ENCODE data around the gene GARS1. TPM values are rescaled to one million over a fixed set of nuclear protein-coding genes. Genes with fewer than 3 reads are reported as not detected.

Gene GARS1
- total and polyA plus RNA-seq, 4 donors: 43.3 to 73.6 (median 67.8) TPM

DNA sequence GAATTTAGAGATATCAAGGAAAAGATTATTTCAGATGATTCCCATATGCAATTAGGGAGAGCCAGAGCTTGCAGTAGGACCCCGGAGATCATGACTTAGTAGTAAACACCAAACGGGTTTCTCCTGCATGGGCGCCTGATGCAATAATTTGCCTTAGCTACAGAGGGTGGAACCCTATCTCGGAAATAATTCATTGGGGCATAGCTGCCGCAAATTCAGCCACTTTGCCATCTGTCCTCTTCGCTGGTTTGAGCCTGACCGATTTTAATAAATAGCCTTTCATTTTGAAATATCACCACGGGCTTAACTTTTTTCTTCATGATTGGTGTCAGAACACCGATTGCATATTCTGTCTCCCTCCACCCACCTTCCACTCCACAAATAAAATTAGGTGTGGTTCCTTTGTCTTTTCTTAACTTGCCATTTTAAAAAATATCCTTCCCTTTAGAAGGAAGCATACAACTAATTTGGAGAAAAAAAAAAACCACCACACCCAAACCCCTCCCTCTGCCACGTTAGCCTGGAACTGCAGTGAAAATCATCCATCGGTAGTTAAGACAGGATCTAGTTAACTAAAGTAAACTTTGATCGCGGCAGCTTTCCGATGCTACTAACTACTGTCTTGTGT is 1.4 kb downstream of the GARS1 start:
- Histone ChIP-seq H3K36me3 (ENCODE audit: control insufficient read depth in 4 of 4, insufficient read depth in 3 of 4, low read depth in 1 of 4, low read length in 3 of 4) (peaks cover 2 to 14% (median 12%) of the 10 kb centered on the region in 4 donors), H3K4me3 (ENCODE audit: low read depth in 1 of 3, low read length in 3 of 3) (peak overlapping the region; percentile 87 to 95 (median 95)), H3K9me3 (ENCODE audit: control insufficient read depth in 4 of 4, low read length in 3 of 4) (no peaks in the 10 kb centered on the region), H3K27me3 (ENCODE audit: control insufficient read depth in 4 of 4, insufficient read depth in 4 of 4, low read length in 3 of 4) (no peaks in the 10 kb centered on the region), H3K9ac (ENCODE audit: low read depth in 1 of 2, low read length in 2 of 2) (peak overlapping the region; percentile 80 to 95), H3K4me1 (ENCODE audit: control insufficient read depth in 4 of 4, insufficient read depth in 4 of 4, low read length in 3 of 4) (peaks cover 3 to 26% (median 13%) of the 10 kb centered on the region in 4 donors), H3K27ac (ENCODE audit: low read depth in 1 of 2, low read length in 2 of 2) (no peak overlapping the region)
- TF ChIP-seq TAF1 (conservative IDR thresholded peaks at IDR 0.05): no peak
- TF ChIP-seq, protein P1, sequence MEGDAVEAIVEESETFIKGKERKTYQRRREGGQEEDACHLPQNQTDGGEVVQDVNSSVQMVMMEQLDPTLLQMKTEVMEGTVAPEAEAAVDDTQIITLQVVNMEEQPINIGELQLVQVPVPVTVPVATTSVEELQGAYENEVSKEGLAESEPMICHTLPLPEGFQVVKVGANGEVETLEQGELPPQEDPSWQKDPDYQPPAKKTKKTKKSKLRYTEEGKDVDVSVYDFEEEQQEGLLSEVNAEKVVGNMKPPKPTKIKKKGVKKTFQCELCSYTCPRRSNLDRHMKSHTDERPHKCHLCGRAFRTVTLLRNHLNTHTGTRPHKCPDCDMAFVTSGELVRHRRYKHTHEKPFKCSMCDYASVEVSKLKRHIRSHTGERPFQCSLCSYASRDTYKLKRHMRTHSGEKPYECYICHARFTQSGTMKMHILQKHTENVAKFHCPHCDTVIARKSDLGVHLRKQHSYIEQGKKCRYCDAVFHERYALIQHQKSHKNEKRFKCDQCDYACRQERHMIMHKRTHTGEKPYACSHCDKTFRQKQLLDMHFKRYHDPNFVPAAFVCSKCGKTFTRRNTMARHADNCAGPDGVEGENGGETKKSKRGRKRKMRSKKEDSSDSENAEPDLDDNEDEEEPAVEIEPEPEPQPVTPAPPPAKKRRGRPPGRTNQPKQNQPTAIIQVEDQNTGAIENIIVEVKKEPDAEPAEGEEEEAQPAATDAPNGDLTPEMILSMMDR (IDR thresholded peaks at IDR 0.05; ENCODE audit: low read depth, low read length, missing input control): no peak
- TF ChIP-seq, protein P2, sequence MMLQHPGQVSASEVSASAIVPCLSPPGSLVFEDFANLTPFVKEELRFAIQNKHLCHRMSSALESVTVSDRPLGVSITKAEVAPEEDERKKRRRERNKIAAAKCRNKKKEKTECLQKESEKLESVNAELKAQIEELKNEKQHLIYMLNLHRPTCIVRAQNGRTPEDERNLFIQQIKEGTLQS (IDR thresholded peaks at IDR 0.05): no peak
- TF ChIP-seq, protein P3, sequence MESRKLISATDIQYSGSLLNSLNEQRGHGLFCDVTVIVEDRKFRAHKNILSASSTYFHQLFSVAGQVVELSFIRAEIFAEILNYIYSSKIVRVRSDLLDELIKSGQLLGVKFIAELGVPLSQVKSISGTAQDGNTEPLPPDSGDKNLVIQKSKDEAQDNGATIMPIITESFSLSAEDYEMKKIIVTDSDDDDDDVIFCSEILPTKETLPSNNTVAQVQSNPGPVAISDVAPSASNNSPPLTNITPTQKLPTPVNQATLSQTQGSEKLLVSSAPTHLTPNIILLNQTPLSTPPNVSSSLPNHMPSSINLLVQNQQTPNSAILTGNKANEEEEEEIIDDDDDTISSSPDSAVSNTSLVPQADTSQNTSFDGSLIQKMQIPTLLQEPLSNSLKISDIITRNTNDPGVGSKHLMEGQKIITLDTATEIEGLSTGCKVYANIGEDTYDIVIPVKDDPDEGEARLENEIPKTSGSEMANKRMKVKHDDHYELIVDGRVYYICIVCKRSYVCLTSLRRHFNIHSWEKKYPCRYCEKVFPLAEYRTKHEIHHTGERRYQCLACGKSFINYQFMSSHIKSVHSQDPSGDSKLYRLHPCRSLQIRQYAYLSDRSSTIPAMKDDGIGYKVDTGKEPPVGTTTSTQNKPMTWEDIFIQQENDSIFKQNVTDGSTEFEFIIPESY (IDR thresholded peaks at IDR 0.05): no peak
- no peak for TF ChIP-seq FOXA2 (IDR thresholded peaks at IDR 0.05)
- no peak for TF ChIP-seq EGR1 (IDR thresholded peaks at IDR 0.05; ENCODE audit: low read depth in 2 of 2)
- TF ChIP-seq, protein P4, sequence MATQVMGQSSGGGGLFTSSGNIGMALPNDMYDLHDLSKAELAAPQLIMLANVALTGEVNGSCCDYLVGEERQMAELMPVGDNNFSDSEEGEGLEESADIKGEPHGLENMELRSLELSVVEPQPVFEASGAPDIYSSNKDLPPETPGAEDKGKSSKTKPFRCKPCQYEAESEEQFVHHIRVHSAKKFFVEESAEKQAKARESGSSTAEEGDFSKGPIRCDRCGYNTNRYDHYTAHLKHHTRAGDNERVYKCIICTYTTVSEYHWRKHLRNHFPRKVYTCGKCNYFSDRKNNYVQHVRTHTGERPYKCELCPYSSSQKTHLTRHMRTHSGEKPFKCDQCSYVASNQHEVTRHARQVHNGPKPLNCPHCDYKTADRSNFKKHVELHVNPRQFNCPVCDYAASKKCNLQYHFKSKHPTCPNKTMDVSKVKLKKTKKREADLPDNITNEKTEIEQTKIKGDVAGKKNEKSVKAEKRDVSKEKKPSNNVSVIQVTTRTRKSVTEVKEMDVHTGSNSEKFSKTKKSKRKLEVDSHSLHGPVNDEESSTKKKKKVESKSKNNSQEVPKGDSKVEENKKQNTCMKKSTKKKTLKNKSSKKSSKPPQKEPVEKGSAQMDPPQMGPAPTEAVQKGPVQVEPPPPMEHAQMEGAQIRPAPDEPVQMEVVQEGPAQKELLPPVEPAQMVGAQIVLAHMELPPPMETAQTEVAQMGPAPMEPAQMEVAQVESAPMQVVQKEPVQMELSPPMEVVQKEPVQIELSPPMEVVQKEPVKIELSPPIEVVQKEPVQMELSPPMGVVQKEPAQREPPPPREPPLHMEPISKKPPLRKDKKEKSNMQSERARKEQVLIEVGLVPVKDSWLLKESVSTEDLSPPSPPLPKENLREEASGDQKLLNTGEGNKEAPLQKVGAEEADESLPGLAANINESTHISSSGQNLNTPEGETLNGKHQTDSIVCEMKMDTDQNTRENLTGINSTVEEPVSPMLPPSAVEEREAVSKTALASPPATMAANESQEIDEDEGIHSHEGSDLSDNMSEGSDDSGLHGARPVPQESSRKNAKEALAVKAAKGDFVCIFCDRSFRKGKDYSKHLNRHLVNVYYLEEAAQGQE (IDR thresholded peaks at IDR 0.05): no peak
- no peak for TF ChIP-seq FOXA1 (IDR thresholded peaks at IDR 0.05)
- TF ChIP-seq HNF4A (conservative IDR thresholded peaks at IDR 0.05): no peak
- no peak for TF ChIP-seq NR2F2 (IDR thresholded peaks at IDR 0.05)
- TF ChIP-seq GABPA (IDR thresholded peaks at IDR 0.05 in 1 of 2, conservative IDR thresholded peaks at IDR 0.05 in 1 of 2): no peak
- no peak for TF ChIP-seq JUND (IDR thresholded peaks at IDR 0.05)
- TF ChIP-seq RAD21 (IDR thresholded peaks at IDR 0.05): no peak
- TF ChIP-seq HNF4G (IDR thresholded peaks at IDR 0.05): no peak
- no peak for TF ChIP-seq RXRA (IDR thresholded peaks at IDR 0.05)
- no peak for TF ChIP-seq SP1 (IDR thresholded peaks at IDR 0.05)
- WGBS: 10% methylated on average over 14 of the region's 14 CpGs
- no peak for DNase-seq (ENCODE audit: low spot score)
